ENCODE measurements around the gene B3GNT2.

- no peak for TF ChIP-seq ATF2 (CRISPR knock-in tag; IDR thresholded peaks at IDR 0.05; ENCODE audit: borderline replicate concordance, low read depth)
- no peak for TF ChIP-seq CTCF (IDR thresholded peaks at IDR 0.05)
- TF ChIP-seq CREM (CRISPR knock-in tag; IDR thresholded peaks at IDR 0.05): no peak
- no peak for TF ChIP-seq PREB (CRISPR knock-in tag; IDR thresholded peaks at IDR 0.05; ENCODE audit: borderline replicate concordance)
- TF ChIP-seq E2F1 (CRISPR knock-in tag; IDR thresholded peaks at IDR 0.05): no peak
Observed at GRCh38 chr2:62201307-62201706, 5.4 kb downstream of the B3GNT2 start.

All from WTC11 (cell line).